Measurements from ENCODE around the gene ARIH1.

GRCh38 chr15:72560458-72560857, 86.3 kb downstream of the ARIH1 start:
- TF ChIP-seq, protein P1, sequence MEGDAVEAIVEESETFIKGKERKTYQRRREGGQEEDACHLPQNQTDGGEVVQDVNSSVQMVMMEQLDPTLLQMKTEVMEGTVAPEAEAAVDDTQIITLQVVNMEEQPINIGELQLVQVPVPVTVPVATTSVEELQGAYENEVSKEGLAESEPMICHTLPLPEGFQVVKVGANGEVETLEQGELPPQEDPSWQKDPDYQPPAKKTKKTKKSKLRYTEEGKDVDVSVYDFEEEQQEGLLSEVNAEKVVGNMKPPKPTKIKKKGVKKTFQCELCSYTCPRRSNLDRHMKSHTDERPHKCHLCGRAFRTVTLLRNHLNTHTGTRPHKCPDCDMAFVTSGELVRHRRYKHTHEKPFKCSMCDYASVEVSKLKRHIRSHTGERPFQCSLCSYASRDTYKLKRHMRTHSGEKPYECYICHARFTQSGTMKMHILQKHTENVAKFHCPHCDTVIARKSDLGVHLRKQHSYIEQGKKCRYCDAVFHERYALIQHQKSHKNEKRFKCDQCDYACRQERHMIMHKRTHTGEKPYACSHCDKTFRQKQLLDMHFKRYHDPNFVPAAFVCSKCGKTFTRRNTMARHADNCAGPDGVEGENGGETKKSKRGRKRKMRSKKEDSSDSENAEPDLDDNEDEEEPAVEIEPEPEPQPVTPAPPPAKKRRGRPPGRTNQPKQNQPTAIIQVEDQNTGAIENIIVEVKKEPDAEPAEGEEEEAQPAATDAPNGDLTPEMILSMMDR (conservative IDR thresholded peaks at IDR 0.05; ENCODE audit: low read depth, low read length) = no peak
- TF ChIP-seq EZH2 (IDR thresholded peaks at IDR 0.05; ENCODE audit: borderline replicate concordance, low read depth, low read length, poor library complexity, severe bottlenecking) = no peak

Measured in A673 (cell line).